ENCODE measurements around the gene SLC7A7.
A peak's percentile ranks its signal among the peaks of the same experiment; 100 is the strongest.

GRCh38 chr14:22852940-22853767, 37.9 kb upstream of the SLC7A7 start:
- TF ChIP-seq CTCF (IDR thresholded peaks at IDR 0.05 in 2 of 3, conservative IDR thresholded peaks at IDR 0.05 in 1 of 3; ENCODE audit: control insufficient read depth in 2 of 3, extremely low read depth in 1 of 3, insufficient read depth in 1 of 3, low read depth in 3 of 3, low read length in 3 of 3) (peak; percentile 85 to 98 (median 93)), MXI1 (IDR thresholded peaks at IDR 0.05; ENCODE audit: low read depth, low read length) (peak; percentile 65; the same call in 1 of the 2 replicates), CREM (IDR thresholded peaks at IDR 0.05; ENCODE audit: low read depth) (0 out of 2 replicates have a peak, but pooled peaks have one; percentile 6), EZH2 (IDR thresholded peaks at IDR 0.05; ENCODE audit: borderline replicate concordance, control insufficient read depth, low read depth, low read length) (no peak), ZSCAN29 (IDR thresholded peaks at IDR 0.05) (no peak), HCFC1 (IDR thresholded peaks at IDR 0.05; ENCODE audit: low read length) (no peak), RELB (IDR thresholded peaks at IDR 0.05; ENCODE audit: low read depth) (peak; percentile 49; the same call in 1 of the 2 replicates), E2F4 (IDR thresholded peaks at IDR 0.05; ENCODE audit: low read depth, low read length) (no peak), ZNF622 (IDR thresholded peaks at IDR 0.05) (no peak), ESRRA (IDR thresholded peaks at IDR 0.05; ENCODE audit: low read length) (no peak), USF2 (IDR thresholded peaks at IDR 0.05; ENCODE audit: borderline replicate concordance, low read depth, low read length) (no peak), SPI1 (IDR thresholded peaks at IDR 0.05; ENCODE audit: borderline replicate concordance, insufficient read depth, low read depth, low read length) (peak; percentile 31; the same call in 1 of the 2 replicates)

All from GM12878 (cell line).